H9 (cell line): Measurements from ENCODE around the gene E4F1. TPM values are rescaled to one million over a fixed set of nuclear protein-coding genes. Genes with fewer than 3 reads are reported as not detected.

Experiments
- DNase-seq: peaks from one replicate; pipeline ENCODE4 v3.0.0-alpha.2; 2017
- H2AFZ ChIP-seq: one replicate; pipeline ENCODE4 v1.6.1; 2013; ENCODE audit warnings: mild to moderate bottlenecking, low read length, control low read depth, moderate library complexity
- H2AK5ac ChIP-seq: 2 replicates; pipeline ENCODE4 v1.6.1; 2013; ENCODE audit warnings: low read length, control low read depth, mixed read lengths; ENCODE audit not compliant: insufficient read length
- H2BK120ac ChIP-seq: one replicate; pipeline ENCODE4 v1.6.1; 2013; ENCODE audit warnings: low read depth, mild to moderate bottlenecking, low read length, control low read depth, inconsistent platforms; ENCODE audit not compliant: poor library complexity, severe bottlenecking
- H2BK12ac ChIP-seq: 2 replicates; pipeline ENCODE4 v1.6.1; 2013; ENCODE audit warnings: low read length, control low read depth, mixed read lengths, low read depth; ENCODE audit not compliant: insufficient read length
- H2BK15ac ChIP-seq: 2 replicates; pipeline ENCODE4 v1.6.1; 2013; ENCODE audit warnings: low read depth, low read length, control low read depth
- H2BK20ac ChIP-seq: one replicate; pipeline ENCODE4 v1.6.1; 2013; ENCODE audit warnings: low read depth, mild to moderate bottlenecking, low read length, control low read depth, inconsistent platforms; ENCODE audit not compliant: poor library complexity, severe bottlenecking
- H2BK5ac ChIP-seq: 2 replicates; pipeline ENCODE4 v1.6.1; 2013; ENCODE audit warnings: low read length, control low read depth, mixed read lengths; ENCODE audit not compliant: insufficient read length
- H3K14ac ChIP-seq: 2 replicates; pipeline ENCODE4 v1.6.1; 2013; ENCODE audit warnings: low read length, control low read depth; ENCODE audit not compliant: insufficient read depth
- H3K18ac ChIP-seq: 2 replicates; pipeline ENCODE4 v1.6.1; 2013; ENCODE audit warnings: low read depth, mild to moderate bottlenecking, mixed read lengths, low read length, control low read depth; ENCODE audit not compliant: insufficient read length
- H3K23ac ChIP-seq: 2 replicates; pipeline ENCODE4 v1.6.1; 2013; ENCODE audit warnings: low read length, control low read depth, mixed read lengths, low read depth; ENCODE audit not compliant: insufficient read length
- H3K23me2 ChIP-seq: 2 replicates; pipeline ENCODE4 v1.6.1; 2013; ENCODE audit warnings: low read depth, mild to moderate bottlenecking, mixed read lengths, low read length, control low read depth; ENCODE audit not compliant: insufficient read length, poor library complexity, severe bottlenecking
- H3K27ac ChIP-seq: 2 replicates; pipeline ENCODE4 v1.5.1; 2013; ENCODE audit warnings: low read length, control low read depth, mixed read lengths, low read depth; ENCODE audit not compliant: insufficient read length
- H3K27me3 ChIP-seq: 2 replicates; pipeline ENCODE4 v1.6.1; 2013; ENCODE audit warnings: low read length, control low read depth, inconsistent platforms; ENCODE audit not compliant: insufficient read depth
- H3K4ac ChIP-seq: 2 replicates; pipeline ENCODE4 v1.6.1; 2013; ENCODE audit warnings: low read depth, mild to moderate bottlenecking, control low read depth, inconsistent platforms, low read length, moderate library complexity
- H3K4me1 ChIP-seq: 2 replicates; pipeline ENCODE4 v1.6.1; 2013; ENCODE audit warnings: low read length, control low read depth, inconsistent platforms; ENCODE audit not compliant: insufficient read depth
- H3K4me2 ChIP-seq: 2 replicates; pipeline ENCODE4 v1.6.1; 2013; ENCODE audit warnings: low read length, control low read depth, mixed read lengths; ENCODE audit not compliant: insufficient read length, insufficient read depth
- H3K56ac ChIP-seq: 2 replicates; pipeline ENCODE4 v1.6.1; 2013; ENCODE audit warnings: low read depth, mild to moderate bottlenecking, mixed read lengths, low read length, control low read depth; ENCODE audit not compliant: insufficient read length
- H3K79me1 ChIP-seq: 2 replicates; pipeline ENCODE4 v1.6.1; 2013; ENCODE audit warnings: low read depth, mild to moderate bottlenecking, moderate library complexity, low read length, control low read depth, inconsistent platforms; ENCODE audit not compliant: insufficient read depth, poor library complexity, severe bottlenecking
- H3K79me2 ChIP-seq: 2 replicates; pipeline ENCODE4 v1.6.1; 2013; ENCODE audit warnings: low read length, control low read depth, inconsistent platforms; ENCODE audit not compliant: insufficient read depth
- H3K9ac ChIP-seq: 2 replicates; pipeline ENCODE4 v1.6.1; 2013; ENCODE audit warnings: low read length, control low read depth, mixed read lengths; ENCODE audit not compliant: insufficient read length; ENCODE audit errors: extremely low read depth
- H3K9me3 ChIP-seq: one replicate; pipeline ENCODE4 v1.6.1; 2013; ENCODE audit warnings: low read depth, low read length, inconsistent platforms; ENCODE audit not compliant: control insufficient read depth
- H3T11ph ChIP-seq: one replicate; pipeline ENCODE4 v1.6.1; 2013; ENCODE audit warnings: mild to moderate bottlenecking, low read length, control low read depth, inconsistent platforms
- H4K20me1 ChIP-seq: one replicate; pipeline ENCODE4 v1.6.1; 2013; ENCODE audit not compliant: control insufficient read depth, insufficient read length, insufficient read depth
- H4K5ac ChIP-seq: 2 replicates; pipeline ENCODE4 v1.6.1; 2013; ENCODE audit warnings: low read depth, mild to moderate bottlenecking, mixed read lengths, low read length, control low read depth; ENCODE audit not compliant: insufficient read length
- H4K8ac ChIP-seq: replicated peaks from 2 replicates; pipeline ENCODE4 v1.6.1; 2013; ENCODE audit warnings: low read length, control low read depth, mixed read lengths, low read depth; ENCODE audit not compliant: insufficient read length
- H4K91ac ChIP-seq: 2 replicates; pipeline ENCODE4 v1.6.1; 2013; ENCODE audit warnings: low read depth, mild to moderate bottlenecking, moderate library complexity, mixed read lengths, low read length, control low read depth; ENCODE audit not compliant: insufficient read length
- H3K27ac Mint-ChIP-seq, 3 experiments: 2 replicates in 2 of 3; 3 replicates in 1 of 3; pipeline ENCODE4 v1.8.0; 2020 to 2021; ENCODE audit warnings: mixed read lengths in 3 of 3, mild to moderate bottlenecking in 1 of 3, moderate library complexity in 1 of 3
- H3K27me3 Mint-ChIP-seq: 2 replicates; pipeline ENCODE4 v1.8.0; 2021; ENCODE audit warnings: low read depth, mild to moderate bottlenecking, moderate library complexity, mixed read lengths
- H3K36me3 Mint-ChIP-seq, 3 experiments: 2 replicates in 2 of 3; 3 replicates in 1 of 3; pipeline ENCODE4 v1.8.0; 2020 to 2021; ENCODE audit warnings: low read depth in 3 of 3, mixed read lengths in 3 of 3; ENCODE audit not compliant: insufficient read depth in 1 of 3
- H3K4me1 Mint-ChIP-seq, 2 experiments: 2 replicates each; pipeline ENCODE4 v1.8.0; 2020; ENCODE audit warnings: mixed read lengths in 2 of 2
- H3K4me3 Mint-ChIP-seq, 2 experiments: 2 replicates in 1 of 2; 3 replicates in 1 of 2; pipeline ENCODE4 v1.8.0; 2020 to 2021; ENCODE audit warnings: mild to moderate bottlenecking in 2 of 2, mixed read lengths in 2 of 2, moderate library complexity in 1 of 2
- H3K9me3 Mint-ChIP-seq, 2 experiments: 2 replicates in 1 of 2; 3 replicates in 1 of 2; pipeline ENCODE4 v1.8.0; 2020; ENCODE audit warnings: mild to moderate bottlenecking in 2 of 2, mixed read lengths in 2 of 2, moderate library complexity in 1 of 2
- CTCF ChIP-seq: fragments of 200-600 bp; sonication (generic); conservative IDR thresholded peaks from 3 replicates; pipeline ENCODE4 v1.8.0; 2021; ENCODE audit warnings: antibody characterized with exemption, mild to moderate bottlenecking
- WGBS: extraction: QIAGEN DNeasy Blood & Tissue Kit; methylation state at CpG from one replicate; pipeline ENCODE4 v1.1.7; 2013; ENCODE audit warnings: missing lambda C conversion rate, low lambda C conversion rate, mixed read lengths; ENCODE audit not compliant: insufficient read length; ENCODE audit errors: extremely low coverage; 5-methylcytosine and 5-hydroxymethylcytosine counted together
- total RNA-seq: library from RNA; stranded (reverse); gene quantifications from 2 replicates; pipeline ENCODE4 v1.2.1, GENCODE V29; 2021

The E4F1 gene
- total RNA-seq, 1 experiment from 2014 or later: 35.9 TPM

GRCh38 chr16:2251296-2252111, 28.1 kb downstream of the E4F1 start, which contains the start of gene ECI1:
Gene ECI1 (minus strand): TSS chr16:2251587. CDS start chr16:2251566, 21 bp downstream.
- H3K27ac ChIP-seq: peak within 1 kb of the TSS; percentile 1
- H2AK5ac ChIP-seq: no peak within 1 kb of the TSS
- no peak within 1 kb of the TSS for H4K5ac ChIP-seq
- no peak within 1 kb of the TSS for H4K8ac ChIP-seq
- peak within 1 kb of the TSS; percentile 84 for H3K14ac ChIP-seq
- H3K27ac Mint-ChIP-seq: peak within 1 kb of the TSS; percentile 87 to 94 (median 94)
- H3K4me1 Mint-ChIP-seq: peaks cover 13 to 20% of the 10 kb centered on the region in 2 experiments
- H3K4me3 Mint-ChIP-seq: peak within 1 kb of the TSS; percentile 87 to 93
- H2BK120ac ChIP-seq: no peak within 1 kb of the TSS
- H3K9ac ChIP-seq: peak within 1 kb of the TSS; percentile 60
- no peaks in the 10 kb centered on the region for H4K20me1 ChIP-seq
- H3K79me2 ChIP-seq: no peaks in the 10 kb centered on the region; the same call in 1 of the 2 replicates
- H3K9me3 Mint-ChIP-seq: no peaks in the 10 kb centered on the region
- H4K91ac ChIP-seq: no peak within 1 kb of the TSS
- H3K9me3 ChIP-seq: no peaks in the 10 kb centered on the region
- no peaks in the 10 kb centered on the region for H3K27me3 Mint-ChIP-seq
- no peaks in the 10 kb centered on the region for H3K4me1 ChIP-seq
- peak; percentile 95 for DNase-seq
- no peak within 1 kb of the TSS for H2BK12ac ChIP-seq
- no peaks in the 10 kb centered on the region for H3K79me1 ChIP-seq
- no peaks in the 10 kb centered on the region for H3K27me3 ChIP-seq
- no peak within 1 kb of the TSS for H2AFZ ChIP-seq
- H3K4ac ChIP-seq: no peak within 1 kb of the TSS
- H3K36me3 Mint-ChIP-seq: peaks cover 28 to 61% (median 51%) of the 10 kb centered on the region in 3 experiments
- H2BK15ac ChIP-seq: no peak within 1 kb of the TSS
- H3K4me2 ChIP-seq: peak within 1 kb of the TSS; percentile 57
- peaks cover 4% of the 10 kb centered on the region for H3K23me2 ChIP-seq
- H3K18ac ChIP-seq: peak within 1 kb of the TSS; percentile 92
- H3T11ph ChIP-seq: no peak within 1 kb of the TSS
- TF ChIP-seq CTCF: peak; percentile 71
- H2BK20ac ChIP-seq: no peak within 1 kb of the TSS
- WGBS: no CpG with 5 or more reads among the region's 88 CpGs
- no peak within 1 kb of the TSS for H3K23ac ChIP-seq
- no peak within 1 kb of the TSS for H3K56ac ChIP-seq
- no peak within 1 kb of the TSS for H2BK5ac ChIP-seq
